SU-DHL-6 (cell line): ENCODE results near the gene TMEM14A.
"Not testable (repeated sequence)": the region's sequence is repeated elsewhere in the genome, so short reads cannot be mapped to it uniquely, and the experiment has no call there.

Source experiments
- EZH2phosphoT487 ChIP-seq: fragments of 200-600 bp; sonication (generic), shearing (Covaris generic); conservative IDR thresholded peaks from 2 replicates; pipeline ENCODE4 v1.6.1; 2018; ENCODE audit warnings: mild to moderate bottlenecking, antibody characterized with exemption, low read length, moderate library complexity, mixed read lengths
- TF ChIP-seq, protein P1 (sequence below): fragments of 200-600 bp; sonication (generic); IDR thresholded peaks from one replicate; pipeline ENCODE4 v1.5.1; 2017; ENCODE audit warnings: antibody characterized with exemption, mild to moderate bottlenecking, low read length, moderate library complexity; ENCODE audit not compliant: insufficient read depth, poor library complexity, severe bottlenecking

DNA sequence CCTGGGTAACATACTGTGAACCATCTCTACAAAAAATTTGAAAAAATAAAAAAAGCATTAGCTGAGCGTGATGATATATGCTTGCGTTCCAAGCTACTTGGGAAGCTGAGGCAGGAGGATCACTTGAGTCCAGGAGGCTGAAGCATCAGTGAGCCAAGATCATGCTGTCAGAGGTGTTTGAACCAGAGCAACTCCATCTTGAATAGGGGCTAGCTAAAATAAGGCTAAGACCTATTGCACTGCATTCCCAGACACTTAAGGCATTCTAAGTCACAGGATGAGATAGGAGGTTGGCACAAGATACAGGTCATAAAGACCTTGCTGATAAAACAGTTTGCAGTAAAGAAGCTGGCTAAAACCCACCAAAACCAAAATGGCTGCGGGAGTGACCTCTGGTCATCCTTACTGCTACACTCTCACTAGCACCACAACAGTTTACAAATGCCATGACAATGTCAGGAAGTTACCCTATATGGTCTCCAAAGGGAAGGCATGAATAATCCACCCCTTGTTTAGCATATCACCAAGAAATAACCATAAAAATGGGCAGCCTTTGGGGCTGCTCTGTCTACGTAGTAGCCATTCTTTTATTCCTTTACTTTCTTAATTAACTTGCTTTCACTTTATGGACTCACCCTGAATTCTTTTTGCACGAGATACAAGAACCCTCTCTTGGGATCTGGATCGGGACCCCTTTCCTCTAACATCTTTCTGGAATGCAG, 34.0 kb downstream of the TMEM14A start:
- TF ChIP-seq, protein P1, sequence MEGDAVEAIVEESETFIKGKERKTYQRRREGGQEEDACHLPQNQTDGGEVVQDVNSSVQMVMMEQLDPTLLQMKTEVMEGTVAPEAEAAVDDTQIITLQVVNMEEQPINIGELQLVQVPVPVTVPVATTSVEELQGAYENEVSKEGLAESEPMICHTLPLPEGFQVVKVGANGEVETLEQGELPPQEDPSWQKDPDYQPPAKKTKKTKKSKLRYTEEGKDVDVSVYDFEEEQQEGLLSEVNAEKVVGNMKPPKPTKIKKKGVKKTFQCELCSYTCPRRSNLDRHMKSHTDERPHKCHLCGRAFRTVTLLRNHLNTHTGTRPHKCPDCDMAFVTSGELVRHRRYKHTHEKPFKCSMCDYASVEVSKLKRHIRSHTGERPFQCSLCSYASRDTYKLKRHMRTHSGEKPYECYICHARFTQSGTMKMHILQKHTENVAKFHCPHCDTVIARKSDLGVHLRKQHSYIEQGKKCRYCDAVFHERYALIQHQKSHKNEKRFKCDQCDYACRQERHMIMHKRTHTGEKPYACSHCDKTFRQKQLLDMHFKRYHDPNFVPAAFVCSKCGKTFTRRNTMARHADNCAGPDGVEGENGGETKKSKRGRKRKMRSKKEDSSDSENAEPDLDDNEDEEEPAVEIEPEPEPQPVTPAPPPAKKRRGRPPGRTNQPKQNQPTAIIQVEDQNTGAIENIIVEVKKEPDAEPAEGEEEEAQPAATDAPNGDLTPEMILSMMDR: not testable (repeated sequence)
- not testable (repeated sequence) for TF ChIP-seq EZH2phosphoT487
